Neural progenitor cell (in vitro differentiated cells): ENCODE data around the gene ACYP1. TPM values are rescaled to one million over a fixed set of nuclear protein-coding genes. Genes with fewer than 3 reads are reported as not detected.

ENCODE experiments used
- DNase-seq: peaks from one replicate; pipeline ENCODE4 v3.0.0-alpha.2; 2016; ENCODE audit warnings: low spot score
- H2AFZ ChIP-seq: fragments of 200-600 bp; sonication (generic); replicated peaks from 2 replicates; pipeline ENCODE4 v1.6.1; 2016; ENCODE audit warnings: antibody characterized with exemption
- H3F3A ChIP-seq: fragments of 200-600 bp; sonication (generic); 2 replicates; pipeline ENCODE4 v1.6.1; 2016; ENCODE audit warnings: antibody characterized with exemption, low read depth
- H3K27ac ChIP-seq: fragments of 200-600 bp; sonication (generic); 2 replicates; pipeline ENCODE4 v1.5.1; 2016; ENCODE audit warnings: mild to moderate bottlenecking
- H3K27me3 ChIP-seq: fragments of 200-600 bp; sonication (generic); 2 replicates; pipeline ENCODE4 v1.6.1; 2016; ENCODE audit warnings: mild to moderate bottlenecking, moderate library complexity
- H3K36me3 ChIP-seq: fragments of 200-600 bp; sonication (generic); 2 replicates; pipeline ENCODE4 v1.5.1; 2016
- H3K4me1 ChIP-seq: fragments of 200-600 bp; sonication (generic); 2 replicates; pipeline ENCODE4 v1.6.1; 2016; ENCODE audit warnings: mixed run types
- H3K4me2 ChIP-seq: fragments of 200-600 bp; sonication (generic); 2 replicates; pipeline ENCODE4 v1.6.1; 2016
- H3K4me3 ChIP-seq: fragments of 200-600 bp; sonication (generic); 2 replicates; pipeline ENCODE4 v1.5.1; 2016
- H3K79me2 ChIP-seq: fragments of 200-600 bp; sonication (generic); 2 replicates; pipeline ENCODE4 v1.6.1; 2016; ENCODE audit warnings: low read depth
- H3K9ac ChIP-seq: fragments of 200-600 bp; sonication (generic); 2 replicates; pipeline ENCODE4 v1.6.1; 2016
- H3K9me3 ChIP-seq: fragments of 200-600 bp; sonication (generic); 2 replicates; pipeline ENCODE4 v1.5.1; 2016; ENCODE audit warnings: low read depth
- H4K20me1 ChIP-seq: fragments of 200-600 bp; sonication (generic); 2 replicates; pipeline ENCODE4 v1.6.1; 2016; ENCODE audit warnings: low read depth
- H3K27ac Mint-ChIP-seq: 3 replicates; pipeline ENCODE4 v1.8.0; 2021; ENCODE audit warnings: mixed read lengths
- H3K27me3 Mint-ChIP-seq: 2 replicates; pipeline ENCODE4 v1.8.0; 2022; ENCODE audit warnings: low read depth, mild to moderate bottlenecking, inconsistent platforms, moderate library complexity, mixed read lengths; ENCODE audit not compliant: insufficient read depth
- H3K36me3 Mint-ChIP-seq: 3 replicates; pipeline ENCODE4 v1.8.0; 2021; ENCODE audit warnings: mixed read lengths
- H3K4me1 Mint-ChIP-seq: 3 replicates; pipeline ENCODE4 v1.8.0; 2021; ENCODE audit warnings: mixed read lengths
- H3K4me3 Mint-ChIP-seq: 3 replicates; pipeline ENCODE4 v1.8.0; 2021; ENCODE audit warnings: mild to moderate bottlenecking, moderate library complexity, mixed read lengths
- H3K9me3 Mint-ChIP-seq: 3 replicates; pipeline ENCODE4 v1.8.0; 2020; ENCODE audit warnings: mixed read lengths
- CTCF ChIP-seq: fragments of 200-600 bp; sonication (generic); IDR thresholded peaks from 2 replicates; pipeline ENCODE4 v1.5.1; 2017; ENCODE audit warnings: antibody characterized with exemption, mild to moderate bottlenecking
- EZH2 ChIP-seq: fragments of 200-600 bp; sonication (generic); IDR thresholded peaks from 2 replicates; pipeline ENCODE4 v1.6.1; 2017; ENCODE audit warnings: antibody characterized with exemption, mild to moderate bottlenecking, moderate library complexity
- EZH2phosphoT487 ChIP-seq: fragments of 200-600 bp; sonication (generic); IDR thresholded peaks from 2 replicates; pipeline ENCODE4 v1.6.1; 2017; ENCODE audit warnings: antibody characterized with exemption
- total RNA-seq: library from RNA; depleted of rRNA; stranded (reverse); fragments of >200 nt; gene quantifications from 2 replicates; pipeline ENCODE4 v1.2.3, GENCODE V29; 2015; ENCODE audit warnings: low replicate concordance

ACYP1 gene
- total RNA-seq, 1 donor from 2014 or later: 43.1 TPM

GRCh38 chr14:75046275-75046674 is 17.5 kb downstream of the ACYP1 start:
- Histone ChIP-seq H3K9me3 (no peaks in the 10 kb centered on the region), H3K27me3 (no peaks in the 10 kb centered on the region), H4K20me1 (no peaks in the 10 kb centered on the region), H3K27ac (no peak overlapping the region), H3K9ac (no peak overlapping the region), H3F3A (peaks cover 9% of the 10 kb centered on the region), H3K4me3 (no peak overlapping the region), H3K4me2 (no peak overlapping the region), H3K36me3 (no peaks in the 10 kb centered on the region), H3K79me2 (peaks cover 14% of the 10 kb centered on the region), H2AFZ (no peak overlapping the region), H3K4me1 (peaks cover 10% of the 10 kb centered on the region)
- Mint-ChIP-seq H3K27me3 (peaks cover 2% of the 10 kb centered on the region), H3K9me3 (peaks cover 7% of the 10 kb centered on the region), H3K4me1 (peaks cover 9% of the 10 kb centered on the region), H3K36me3 (peaks cover 37% of the 10 kb centered on the region), H3K4me3 (no peak overlapping the region), H3K27ac (no peak overlapping the region)
- no peak for DNase-seq
- TF ChIP-seq EZH2: no peak
- no peak for TF ChIP-seq EZH2phosphoT487
- TF ChIP-seq CTCF: no peak

- Mint-ChIP-seq H3K4me1 (peaks cover under 1% of the 10 kb centered on the region), H3K27me3 (no peaks in the 10 kb centered on the region), H3K4me3 (no peak overlapping the region), H3K36me3 (peaks cover 32% of the 10 kb centered on the region), H3K9me3 (peaks cover 5% of the 10 kb centered on the region), H3K27ac (no peak overlapping the region)
- Histone ChIP-seq H3K36me3 (no peaks in the 10 kb centered on the region), H4K20me1 (no peaks in the 10 kb centered on the region), H3K9me3 (no peaks in the 10 kb centered on the region), H3K27ac (no peak overlapping the region), H3K4me3 (no peak overlapping the region), H3F3A (no peaks in the 10 kb centered on the region), H2AFZ (no peak overlapping the region), H3K27me3 (no peaks in the 10 kb centered on the region), H3K79me2 (peaks cover 5% of the 10 kb centered on the region), H3K4me1 (no peaks in the 10 kb centered on the region), H3K4me2 (no peak overlapping the region), H3K9ac (peak overlapping the region; percentile 2)
- TF ChIP-seq EZH2phosphoT487 (no peak), EZH2 (no peak), CTCF (no peak)
- DNase-seq: no peak
These were observed 19.1 kb downstream of the ACYP1 start for GRCh38 chr14:75044752-75045151.

- Mint-ChIP-seq H3K4me1 (no peaks in the 10 kb centered on the region), H3K27ac (no peak overlapping the region), H3K27me3 (no peaks in the 10 kb centered on the region), H3K36me3 (peaks cover 29% of the 10 kb centered on the region), H3K4me3 (no peak overlapping the region), H3K9me3 (peaks cover 2% of the 10 kb centered on the region)
- H3K9ac ChIP-seq: peak overlapping the region; percentile 2
- peaks cover under 1% of the 10 kb centered on the region for H3K79me2 ChIP-seq
- no peaks in the 10 kb centered on the region for H3K36me3 ChIP-seq
- DNase-seq: no peak
- H3K9me3 ChIP-seq: no peaks in the 10 kb centered on the region
- TF ChIP-seq EZH2phosphoT487: no peak
- TF ChIP-seq EZH2: no peak
- TF ChIP-seq CTCF: no peak
- no peaks in the 10 kb centered on the region for H3F3A ChIP-seq
- H3K4me2 ChIP-seq: no peak overlapping the region
- no peak overlapping the region for H3K27ac ChIP-seq
- no peaks in the 10 kb centered on the region for H3K27me3 ChIP-seq
- H3K4me1 ChIP-seq: no peaks in the 10 kb centered on the region
- H2AFZ ChIP-seq: no peak overlapping the region
- H4K20me1 ChIP-seq: no peaks in the 10 kb centered on the region
- no peak overlapping the region for H3K4me3 ChIP-seq
These were observed 19.5 kb downstream of the ACYP1 start for GRCh38 chr14:75044322-75044721.
